ENCODE results near the gene RASGRF2. TPM values are rescaled to one million over a fixed set of nuclear protein-coding genes. Genes with fewer than 3 reads are reported as not detected.

RASGRF2 gene
- total RNA-seq, 1 donor from 2014 or later: 2.5 TPM

DNA sequence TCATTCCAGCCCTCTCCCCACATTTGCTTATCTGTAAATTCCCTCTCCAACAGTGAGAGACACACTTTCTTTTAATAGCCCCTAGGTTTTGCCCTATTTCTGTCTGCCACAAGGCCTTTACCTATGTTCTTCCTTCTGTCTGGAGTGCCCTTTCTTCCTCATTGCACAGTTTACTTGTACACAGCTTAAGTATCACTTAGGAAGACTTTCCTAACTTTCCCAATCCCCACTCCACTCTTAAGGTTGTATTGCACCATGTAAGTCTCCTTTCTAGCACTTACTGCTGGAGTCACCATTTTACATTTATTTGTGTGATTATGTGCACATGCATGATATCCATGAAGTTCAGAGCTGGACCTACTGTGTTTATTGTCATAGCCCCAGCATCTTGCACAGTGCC, 262.1 kb downstream of the RASGRF2 start:
- no peaks in the 10 kb centered on the region for H3K36me3 Mint-ChIP-seq (ENCODE audit: low read depth, unreplicated experiment)
- no peak for DNase-seq (ENCODE audit: low spot score)
- TF ChIP-seq, protein P1, sequence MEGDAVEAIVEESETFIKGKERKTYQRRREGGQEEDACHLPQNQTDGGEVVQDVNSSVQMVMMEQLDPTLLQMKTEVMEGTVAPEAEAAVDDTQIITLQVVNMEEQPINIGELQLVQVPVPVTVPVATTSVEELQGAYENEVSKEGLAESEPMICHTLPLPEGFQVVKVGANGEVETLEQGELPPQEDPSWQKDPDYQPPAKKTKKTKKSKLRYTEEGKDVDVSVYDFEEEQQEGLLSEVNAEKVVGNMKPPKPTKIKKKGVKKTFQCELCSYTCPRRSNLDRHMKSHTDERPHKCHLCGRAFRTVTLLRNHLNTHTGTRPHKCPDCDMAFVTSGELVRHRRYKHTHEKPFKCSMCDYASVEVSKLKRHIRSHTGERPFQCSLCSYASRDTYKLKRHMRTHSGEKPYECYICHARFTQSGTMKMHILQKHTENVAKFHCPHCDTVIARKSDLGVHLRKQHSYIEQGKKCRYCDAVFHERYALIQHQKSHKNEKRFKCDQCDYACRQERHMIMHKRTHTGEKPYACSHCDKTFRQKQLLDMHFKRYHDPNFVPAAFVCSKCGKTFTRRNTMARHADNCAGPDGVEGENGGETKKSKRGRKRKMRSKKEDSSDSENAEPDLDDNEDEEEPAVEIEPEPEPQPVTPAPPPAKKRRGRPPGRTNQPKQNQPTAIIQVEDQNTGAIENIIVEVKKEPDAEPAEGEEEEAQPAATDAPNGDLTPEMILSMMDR (IDR thresholded peaks at IDR 0.05; ENCODE audit: unreplicated experiment): no peak
- no peak overlapping the region for H3K4me3 Mint-ChIP-seq (ENCODE audit: unreplicated experiment)
- peaks cover 2% of the 10 kb centered on the region for H3K27me3 Mint-ChIP-seq (ENCODE audit: unreplicated experiment)
- no peak overlapping the region for H3K27ac Mint-ChIP-seq (ENCODE audit: unreplicated experiment)
- peaks cover 6% of the 10 kb centered on the region for H3K4me1 Mint-ChIP-seq (ENCODE audit: unreplicated experiment)
- H3K9me3 Mint-ChIP-seq (ENCODE audit: unreplicated experiment): no peaks in the 10 kb centered on the region

- TF ChIP-seq, protein P1 (IDR thresholded peaks at IDR 0.05; ENCODE audit: unreplicated experiment): no peak
- Mint-ChIP-seq H3K4me1 (ENCODE audit: unreplicated experiment) (no peaks in the 10 kb centered on the region), H3K9me3 (ENCODE audit: unreplicated experiment) (no peaks in the 10 kb centered on the region), H3K27ac (ENCODE audit: unreplicated experiment) (no peak overlapping the region), H3K36me3 (ENCODE audit: low read depth, unreplicated experiment) (no peaks in the 10 kb centered on the region), H3K4me3 (ENCODE audit: unreplicated experiment) (no peak overlapping the region), H3K27me3 (ENCODE audit: unreplicated experiment) (no peaks in the 10 kb centered on the region)
- DNase-seq (ENCODE audit: low spot score): no peak
Measured at GRCh38 chr5:81225463-81225862, 265.3 kb downstream of the RASGRF2 start.

DNA sequence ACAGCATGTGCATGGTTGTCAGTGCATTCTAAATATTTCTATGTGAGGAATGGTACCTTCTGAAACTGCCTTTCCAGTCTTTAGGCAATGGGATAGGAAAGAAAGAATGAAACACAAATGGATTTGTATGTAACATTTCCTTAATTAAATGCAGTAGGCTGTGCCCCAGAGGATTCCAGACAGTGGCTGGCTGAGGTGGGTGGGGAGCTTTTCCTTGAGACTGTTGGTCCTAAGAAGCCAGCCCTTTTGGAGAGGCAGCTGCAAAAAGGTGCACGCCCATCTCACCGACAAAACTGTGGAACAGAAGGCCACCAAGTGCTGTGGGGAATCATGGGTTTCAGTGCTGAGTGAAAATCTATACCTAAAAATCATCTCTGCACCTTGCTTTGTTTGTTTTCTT, 266.1 kb downstream of the RASGRF2 start:
- Mint-ChIP-seq H3K36me3 (ENCODE audit: low read depth, unreplicated experiment) (no peaks in the 10 kb centered on the region), H3K27me3 (ENCODE audit: unreplicated experiment) (no peaks in the 10 kb centered on the region), H3K27ac (ENCODE audit: unreplicated experiment) (no peak overlapping the region), H3K9me3 (ENCODE audit: unreplicated experiment) (no peaks in the 10 kb centered on the region), H3K4me3 (ENCODE audit: unreplicated experiment) (no peak overlapping the region), H3K4me1 (ENCODE audit: unreplicated experiment) (no peaks in the 10 kb centered on the region)
- DNase-seq (ENCODE audit: low spot score): no peak
- TF ChIP-seq, protein P1 (IDR thresholded peaks at IDR 0.05; ENCODE audit: unreplicated experiment): no peak

GRCh38 chr5:81226949-81227348, 266.8 kb downstream of the RASGRF2 start:
- no peak overlapping the region for H3K27ac Mint-ChIP-seq (ENCODE audit: unreplicated experiment)
- TF ChIP-seq, protein P1 (IDR thresholded peaks at IDR 0.05; ENCODE audit: unreplicated experiment): no peak
- no peaks in the 10 kb centered on the region for H3K9me3 Mint-ChIP-seq (ENCODE audit: unreplicated experiment)
- H3K36me3 Mint-ChIP-seq (ENCODE audit: low read depth, unreplicated experiment): no peaks in the 10 kb centered on the region
- no peaks in the 10 kb centered on the region for H3K4me1 Mint-ChIP-seq (ENCODE audit: unreplicated experiment)
- H3K27me3 Mint-ChIP-seq (ENCODE audit: unreplicated experiment): no peaks in the 10 kb centered on the region
- DNase-seq (ENCODE audit: low spot score): no peak
- no peak overlapping the region for H3K4me3 Mint-ChIP-seq (ENCODE audit: unreplicated experiment)

- H3K27me3 Mint-ChIP-seq (ENCODE audit: unreplicated experiment): no peaks in the 10 kb centered on the region
- H3K4me1 Mint-ChIP-seq (ENCODE audit: unreplicated experiment): no peaks in the 10 kb centered on the region
- H3K36me3 Mint-ChIP-seq (ENCODE audit: low read depth, unreplicated experiment): no peaks in the 10 kb centered on the region
- no peaks in the 10 kb centered on the region for H3K9me3 Mint-ChIP-seq (ENCODE audit: unreplicated experiment)
- TF ChIP-seq, protein P1 (IDR thresholded peaks at IDR 0.05; ENCODE audit: unreplicated experiment): no peak
- H3K4me3 Mint-ChIP-seq (ENCODE audit: unreplicated experiment): no peak overlapping the region
- DNase-seq (ENCODE audit: low spot score): no peak
- no peak overlapping the region for H3K27ac Mint-ChIP-seq (ENCODE audit: unreplicated experiment)
Measured at GRCh38 chr5:81228084-81228483, 267.9 kb downstream of the RASGRF2 start.
